GM18499 (cell line): ENCODE results near the gene ADCY10.
"Not testable (repeated sequence)": the region's sequence is repeated elsewhere in the genome, so short reads cannot be mapped to it uniquely, and the experiment has no call there.

Source experiments
- ATAC-seq: cut with Tn5 transposase; IDR thresholded peaks from one replicate; pipeline ENCODE4 v1.9.1; 2021; ENCODE audit warnings: moderate number of reproducible peaks; ENCODE audit not compliant: insufficient read depth, unreplicated experiment

Gene ADCY10

DNA sequence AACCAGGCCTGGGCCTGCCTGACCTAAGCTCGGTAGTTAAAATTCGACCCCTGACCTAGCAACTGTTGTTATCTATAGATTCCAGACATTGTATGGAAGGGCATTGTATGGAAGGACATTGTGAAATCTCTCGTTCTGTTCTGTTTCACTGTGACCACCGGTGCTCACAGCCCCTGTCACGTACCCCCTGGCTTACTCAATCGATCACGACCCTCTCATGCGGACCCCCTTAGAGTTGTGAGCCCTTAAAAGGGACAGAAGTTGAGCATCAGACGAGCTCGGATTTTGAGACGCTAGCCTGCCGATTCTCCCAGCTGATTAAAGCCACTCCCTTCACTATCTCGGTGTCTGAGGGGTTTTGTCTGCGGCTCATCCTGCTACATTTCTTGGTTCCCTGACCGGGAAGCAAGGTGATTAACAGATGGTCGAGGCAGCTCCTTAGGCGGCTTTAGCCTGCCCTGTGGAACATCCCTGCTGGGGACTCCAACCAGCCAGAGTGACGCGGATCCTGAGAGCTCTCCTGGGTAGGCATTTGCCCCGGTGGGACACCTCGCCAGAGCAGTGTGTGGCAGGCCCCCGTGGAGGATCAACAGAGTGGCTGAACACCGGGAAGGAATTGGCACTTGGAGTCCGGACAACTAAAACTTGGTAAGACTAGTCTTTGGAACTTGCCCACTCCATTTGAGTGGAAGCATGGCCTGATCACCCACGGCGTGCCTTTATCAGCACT, 50.6 kb downstream of the ADCY10 start:
- not testable (repeated sequence) for ATAC-seq

- ATAC-seq, result no peak
These were observed 51.4 kb downstream of the ADCY10 start for GRCh38 chr1:167862432-167863076.

GRCh38 chr1:167861664-167862381, 52.1 kb downstream of the ADCY10 start:
- ATAC-seq, result no peak

DNA sequence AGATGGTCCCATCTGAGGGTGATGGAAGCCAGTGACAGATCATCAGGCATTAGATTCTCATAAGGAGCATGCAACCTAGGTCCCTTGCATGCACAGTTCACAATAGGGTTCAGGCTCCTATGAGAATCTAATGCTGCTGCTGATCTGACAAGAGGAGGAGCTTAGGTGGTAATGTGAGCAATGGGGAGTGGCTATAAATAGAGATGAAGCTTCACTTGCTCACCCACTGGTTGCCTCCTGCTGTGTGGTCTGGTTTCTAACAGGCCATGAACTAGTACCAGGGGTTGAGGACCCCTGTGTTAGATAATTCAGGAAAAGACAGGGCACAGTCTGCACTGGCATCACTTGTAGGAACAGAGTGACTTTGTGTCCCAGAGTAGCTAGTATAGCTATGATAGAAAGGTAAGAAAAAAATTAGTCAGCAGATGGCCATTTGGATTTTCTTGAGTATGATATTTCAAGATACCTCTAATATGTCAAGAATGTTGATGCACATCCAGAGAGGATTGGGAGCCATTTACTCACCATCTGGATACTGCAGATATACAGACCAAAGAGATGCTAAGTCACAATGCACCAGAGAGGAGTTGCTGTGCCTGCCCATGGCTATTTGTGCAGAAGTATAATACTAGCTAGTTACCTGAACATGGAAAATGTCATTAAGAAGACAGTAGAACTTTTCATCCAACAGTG, 53.6 kb downstream of the ADCY10 start:
- no peak for ATAC-seq

DNA sequence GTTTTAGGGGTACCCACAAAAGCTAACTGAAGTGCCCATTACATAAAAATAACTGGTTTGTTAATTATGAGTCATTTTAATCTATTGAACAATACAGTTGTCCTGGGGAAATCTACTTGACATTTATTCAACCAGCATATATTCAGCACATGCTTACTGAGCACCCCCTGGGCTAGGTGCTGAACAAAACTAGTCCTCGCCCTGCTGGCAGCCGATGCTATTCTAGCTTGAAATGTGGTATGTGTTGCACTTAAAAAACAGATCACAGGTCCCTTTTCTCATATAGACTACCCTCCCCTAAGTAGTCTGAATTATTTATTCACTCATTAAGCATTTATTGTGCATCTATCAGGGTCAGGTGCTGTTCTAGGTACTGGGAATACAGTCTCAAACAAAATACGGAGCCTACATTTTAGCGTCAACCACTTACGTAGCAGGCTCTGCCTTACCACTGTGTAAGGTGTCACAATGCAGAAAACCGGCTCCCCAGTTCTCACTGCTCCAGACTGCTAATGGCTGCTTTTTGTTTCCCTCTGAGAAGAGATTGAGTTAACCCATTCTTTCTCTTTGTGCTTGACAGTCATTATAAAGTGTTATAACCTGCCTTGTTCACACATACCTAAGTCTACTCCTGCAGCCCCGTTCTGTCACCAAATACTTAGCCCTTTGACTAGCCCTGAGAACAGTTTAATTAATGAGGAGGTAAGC, 57.1 kb downstream of the ADCY10 start:
- ATAC-seq, result no peak

DNA sequence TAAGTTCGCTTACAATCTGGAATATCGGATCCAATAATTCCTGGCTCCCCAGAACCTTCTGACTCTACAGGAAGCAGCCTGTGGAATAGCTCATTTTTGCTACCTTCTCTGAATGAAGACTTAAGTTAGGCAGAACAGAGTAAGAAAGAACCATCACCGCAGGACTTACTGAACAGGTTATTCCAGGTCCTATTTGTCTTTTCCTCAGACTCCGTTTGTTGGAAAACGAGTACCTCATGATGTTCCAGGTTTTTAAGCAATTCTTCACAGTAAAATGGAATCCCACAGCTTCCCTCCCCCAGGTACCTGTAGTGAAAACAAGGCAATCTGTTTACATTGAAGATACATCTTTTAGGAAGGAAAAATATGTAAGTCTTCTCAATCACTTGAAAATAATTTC, 59.8 kb downstream of the ADCY10 start:
- ATAC-seq, result no peak

DNA sequence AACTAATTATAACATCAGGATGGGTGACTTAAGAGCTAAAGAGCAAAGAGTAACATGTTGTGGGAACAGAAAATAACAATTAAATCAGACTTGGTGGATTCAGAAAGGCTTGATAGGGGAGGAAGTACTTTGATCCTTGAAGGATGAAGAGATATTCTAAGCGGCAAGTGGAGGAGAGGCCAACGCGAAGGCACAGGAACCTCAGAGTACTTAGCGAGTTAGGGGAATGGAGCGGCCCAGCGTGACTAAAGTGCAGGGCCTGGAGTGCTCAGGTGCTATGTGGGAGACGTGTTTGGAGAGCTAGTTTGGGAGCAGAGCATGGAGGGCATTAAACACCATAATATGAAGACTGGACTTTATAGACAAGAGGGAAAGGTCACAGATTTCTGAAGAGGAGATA, 64.3 kb downstream of the ADCY10 start:
- ATAC-seq, result no peak

DNA sequence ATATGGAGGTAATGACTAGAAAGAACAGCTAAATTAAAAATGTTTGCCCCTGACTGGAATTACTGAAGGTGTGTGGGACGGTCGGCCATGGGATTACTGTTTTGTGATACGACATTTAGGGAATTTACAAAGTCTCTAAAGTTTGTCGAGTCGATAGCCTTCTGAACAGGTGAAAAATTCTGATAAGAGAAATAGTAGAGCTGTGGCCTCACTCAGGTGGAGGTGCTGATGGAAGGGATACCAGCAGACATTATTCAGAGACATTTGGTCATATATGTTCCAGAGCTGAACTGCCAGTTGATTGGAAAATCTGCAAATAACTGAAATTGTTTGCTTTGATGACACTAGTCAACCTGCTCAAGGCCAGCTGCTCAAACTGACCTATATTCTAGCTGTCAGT, 71.1 kb downstream of the ADCY10 start:
- ATAC-seq, result no peak

DNA sequence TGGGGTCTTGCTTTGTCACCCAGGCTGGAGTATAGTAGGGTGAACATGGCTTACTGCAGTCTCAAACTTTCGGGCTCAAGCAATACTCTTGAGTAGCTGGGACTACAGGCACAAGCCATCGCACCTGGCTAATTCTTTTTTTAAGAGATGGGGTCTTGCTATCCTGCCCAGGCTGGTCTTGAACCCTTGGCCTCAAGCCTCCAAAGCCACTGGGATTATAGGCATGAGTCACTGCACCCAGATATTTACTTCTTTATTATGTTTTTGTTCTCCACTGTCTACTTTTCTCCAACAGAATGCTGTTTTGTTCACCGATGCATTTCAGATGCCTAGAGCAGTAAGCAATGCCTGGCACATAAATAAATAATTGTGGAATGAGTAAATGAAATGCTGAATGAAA, 72.4 kb downstream of the ADCY10 start:
- ATAC-seq, result no peak

- no peak for ATAC-seq
These were observed 74.9 kb downstream of the ADCY10 start for GRCh38 chr1:167839009-167839408.

GRCh38 chr1:167837326-167837725, 76.6 kb downstream of the ADCY10 start:
- ATAC-seq, result no peak

DNA sequence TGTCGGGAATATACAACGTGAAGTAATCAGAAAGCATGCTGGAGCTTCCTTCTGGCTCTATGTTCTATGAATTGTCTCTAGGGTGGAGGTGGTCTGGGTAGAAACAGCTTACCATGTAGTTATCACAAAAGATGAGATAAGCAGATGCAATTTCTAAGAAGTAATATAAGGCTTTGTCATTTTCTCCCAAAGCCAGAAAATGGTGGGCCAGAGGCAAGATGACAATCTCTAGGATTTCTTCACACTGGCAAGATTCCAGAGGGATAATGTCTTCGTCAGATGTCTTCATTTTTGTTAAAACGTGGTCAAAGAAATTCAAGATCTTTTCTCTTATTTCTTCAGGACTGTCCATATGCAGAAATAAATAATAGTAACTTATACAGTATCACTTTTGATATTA, 77.7 kb downstream of the ADCY10 start:
- no peak for ATAC-seq

DNA sequence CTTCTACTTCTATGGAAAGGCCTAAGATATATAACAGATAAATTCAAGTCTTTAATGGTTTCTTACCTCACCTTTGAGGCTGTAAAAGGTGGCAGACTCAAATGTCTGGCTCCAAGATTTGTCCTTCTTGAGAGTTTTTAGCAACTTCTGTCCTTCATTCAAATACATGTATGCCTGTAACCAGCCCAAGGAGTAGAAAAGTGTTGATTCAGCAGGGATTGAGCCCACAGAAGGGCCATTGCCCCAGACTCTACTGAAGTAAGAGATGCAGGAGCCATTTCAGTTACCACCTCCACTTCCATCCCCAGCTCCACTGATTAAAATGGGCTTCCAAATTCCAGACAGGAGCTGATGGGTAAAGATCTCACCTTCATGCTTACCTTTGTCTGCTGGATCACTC, 80.0 kb downstream of the ADCY10 start:
- no peak for ATAC-seq

GRCh38 chr1:167832693-167833092, 81.2 kb downstream of the ADCY10 start:
- no peak for ATAC-seq

DNA sequence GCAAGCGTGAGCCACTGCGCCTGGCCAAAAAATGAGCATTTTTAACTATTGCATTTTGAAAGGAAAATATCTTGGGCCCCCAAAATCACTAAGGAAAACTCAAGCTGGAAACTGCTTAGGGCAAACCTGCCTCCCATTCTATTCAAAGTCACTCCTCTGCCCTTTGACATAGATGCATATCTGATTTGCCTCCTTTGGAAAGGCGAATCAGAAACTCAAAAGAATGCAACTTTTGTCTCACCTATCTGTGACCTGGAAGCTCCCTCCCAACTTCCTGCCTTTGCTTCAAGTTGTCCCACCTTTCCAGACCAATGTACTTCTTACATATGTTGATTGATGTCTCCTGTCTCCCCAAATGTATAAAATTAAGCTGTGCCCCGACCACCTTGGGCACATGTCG, 83.3 kb downstream of the ADCY10 start:
- not testable (repeated sequence) for ATAC-seq

DNA sequence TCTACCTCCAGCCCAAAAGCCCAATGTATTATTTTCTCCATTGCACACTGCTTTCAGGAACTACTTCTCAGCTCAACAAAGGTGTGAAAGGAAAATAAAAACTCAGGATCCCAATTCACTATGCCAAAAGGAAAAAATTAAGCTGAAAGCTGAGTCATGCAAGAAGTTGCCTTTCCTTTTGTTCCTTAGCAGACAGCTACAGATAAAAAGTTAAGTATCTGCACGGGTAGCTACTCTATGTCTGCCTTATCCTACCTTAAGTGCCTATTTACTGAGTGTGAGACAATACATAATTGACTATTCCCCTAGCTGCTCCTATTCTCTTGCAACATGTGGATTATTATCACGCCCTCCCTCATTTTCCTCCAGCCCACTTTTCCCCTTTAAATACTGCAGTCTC, 84.1 kb downstream of the ADCY10 start:
- ATAC-seq, result no peak

- no peak for ATAC-seq
These were observed 87.8 kb downstream of the ADCY10 start for GRCh38 chr1:167826127-167826526.

DNA sequence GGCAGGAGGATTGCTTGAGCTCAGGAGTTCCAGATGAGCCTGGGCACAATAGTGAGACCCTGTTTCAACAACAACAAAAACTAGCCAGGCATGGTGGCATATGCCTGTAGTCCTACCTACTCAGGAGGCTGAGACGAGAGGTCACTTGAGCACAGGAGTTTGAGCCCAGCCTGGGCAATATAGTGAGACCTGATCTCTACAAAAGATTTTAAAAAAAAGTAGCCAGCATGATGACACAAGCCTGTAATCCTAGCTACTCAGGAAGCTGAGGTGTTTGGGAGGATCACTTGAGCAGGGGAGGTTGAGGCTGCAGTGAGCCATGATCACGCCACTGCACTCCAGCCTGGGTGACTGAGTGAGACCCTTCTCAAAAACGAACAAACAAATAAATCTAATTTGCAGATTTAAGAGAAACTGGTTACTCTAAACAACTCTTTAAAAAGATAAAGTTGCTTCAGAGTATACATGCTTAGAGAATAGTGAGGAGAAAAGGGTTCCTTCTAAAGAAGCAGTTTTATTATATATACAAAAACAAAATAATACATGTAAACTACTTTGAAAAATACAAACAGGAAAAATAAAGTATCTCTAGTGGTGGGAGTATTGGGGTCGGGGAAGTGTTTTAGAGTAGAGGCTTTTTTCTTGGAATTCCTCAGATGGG, 88.4 kb downstream of the ADCY10 start:
- ATAC-seq, result no peak

- ATAC-seq, result no peak
These were observed 89.7 kb downstream of the ADCY10 start for GRCh38 chr1:167824163-167824794.
